SIG-M5 (cell line): ENCODE data around the gene DHRS4.

Source experiments
- DNase-seq: peaks from one replicate; lab custom pipeline; 2025; lab: John Stamatoyannopoulos, UW

The DHRS4 gene

DNA sequence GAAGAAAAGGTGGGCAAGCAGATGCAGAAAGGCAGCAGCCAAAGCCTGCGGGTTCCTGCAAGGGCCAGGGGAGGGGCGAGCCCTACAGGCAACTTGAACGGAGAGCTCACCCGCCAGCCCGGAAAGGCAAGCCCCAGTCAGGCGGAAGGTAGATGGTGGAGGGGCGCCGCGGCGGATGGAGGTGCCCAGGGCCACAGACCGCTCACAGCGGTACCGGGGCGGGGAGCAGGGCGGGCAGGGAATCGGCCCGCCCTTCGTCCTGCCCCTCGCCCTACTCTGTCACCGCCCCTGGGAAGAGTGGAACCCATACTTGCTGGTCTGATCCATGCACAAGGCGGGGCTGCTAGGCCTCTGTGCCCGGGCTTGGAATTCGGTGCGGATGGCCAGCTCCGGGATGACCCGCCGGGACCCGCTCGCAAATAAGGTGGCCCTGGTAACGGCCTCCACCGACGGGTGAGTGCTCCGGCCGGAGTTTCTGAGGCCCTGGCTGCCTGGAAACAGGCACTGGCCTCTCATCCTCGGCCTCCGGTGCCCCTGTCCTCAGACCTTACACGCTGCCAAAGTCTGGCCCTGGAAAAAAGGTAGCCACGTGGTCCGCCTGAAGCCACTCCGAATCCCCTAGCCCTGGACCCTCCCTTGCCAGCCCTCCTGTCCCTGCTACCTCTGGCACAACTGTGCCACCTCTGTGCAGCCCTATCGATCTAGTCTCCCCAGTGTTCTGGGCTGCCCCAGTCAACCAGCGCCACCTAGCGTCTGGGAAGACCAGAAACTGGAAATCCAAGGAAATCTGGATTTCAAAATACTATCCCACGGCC, at the start of gene DHRS4:
Gene DHRS4, plus strand, starts transcription at position 307 of the 815 bp plus-strand sequence. Its CDS starts 19 bp downstream, at position 326.
- DNase-seq, result peak; percentile 5

- no peak for DNase-seq
Measured at GRCh38 chr14:23910101-23910875, 43.3 kb upstream of the DHRS4 start.

DNA sequence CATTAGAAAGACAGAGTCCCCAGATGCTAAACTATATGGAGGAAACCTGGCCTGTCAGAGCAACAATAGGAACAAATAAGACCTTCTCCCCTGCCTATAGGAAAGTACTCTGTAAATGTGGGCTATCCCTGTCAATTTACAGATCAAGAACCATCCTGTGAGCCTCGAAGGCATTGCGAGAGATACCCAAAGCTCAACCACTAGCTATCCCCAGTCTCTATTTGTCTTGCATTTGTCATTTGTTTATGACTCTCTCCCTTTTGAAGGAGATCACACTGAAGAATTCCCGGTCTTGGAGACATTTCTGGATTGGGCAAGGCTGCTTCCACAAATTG, 42.7 kb upstream of the DHRS4 start:
- DNase-seq, result no peak

DNA sequence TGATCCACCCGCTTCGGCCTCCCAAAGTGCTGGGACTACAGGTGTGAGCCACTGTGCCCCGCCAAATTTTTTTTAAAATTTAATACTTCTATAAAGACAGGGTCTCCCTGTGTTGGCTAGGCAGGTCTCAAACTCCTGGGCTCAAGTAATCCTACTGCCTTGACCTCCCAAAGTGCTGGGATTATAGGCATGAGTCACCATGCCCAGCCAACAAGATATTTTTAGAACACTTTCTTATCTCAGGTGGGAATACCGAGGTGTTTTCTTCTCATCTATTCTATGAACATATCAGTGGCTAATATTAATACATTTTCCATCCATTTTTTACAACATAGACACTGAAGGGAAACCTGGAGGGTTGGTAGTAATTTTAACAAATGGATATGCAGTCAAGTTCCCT, 38.0 kb upstream of the DHRS4 start:
- no peak for DNase-seq

- DNase-seq, result no peak
Measured at GRCh38 chr14:23916004-23916403, 37.6 kb upstream of the DHRS4 start.

DNA sequence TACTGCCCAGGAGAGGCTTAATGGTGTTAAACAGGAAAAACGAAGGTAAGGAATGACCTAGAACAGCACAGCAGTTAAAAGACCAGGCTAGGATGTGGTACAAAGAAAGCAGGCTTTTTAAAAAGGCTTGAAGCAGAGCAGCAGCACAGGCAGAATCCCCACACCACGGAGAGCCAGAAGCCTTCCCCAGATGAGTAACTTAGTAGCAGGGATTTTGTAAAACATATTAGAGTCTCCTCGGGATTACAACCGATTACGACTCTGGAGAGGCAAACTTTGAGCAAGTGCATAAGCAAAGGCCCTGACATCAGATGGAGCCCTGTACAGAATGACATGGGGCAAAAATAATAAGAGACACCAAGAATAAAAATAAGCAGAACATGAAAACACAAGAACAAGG, 37.1 kb upstream of the DHRS4 start:
- DNase-seq, result no peak

DNA sequence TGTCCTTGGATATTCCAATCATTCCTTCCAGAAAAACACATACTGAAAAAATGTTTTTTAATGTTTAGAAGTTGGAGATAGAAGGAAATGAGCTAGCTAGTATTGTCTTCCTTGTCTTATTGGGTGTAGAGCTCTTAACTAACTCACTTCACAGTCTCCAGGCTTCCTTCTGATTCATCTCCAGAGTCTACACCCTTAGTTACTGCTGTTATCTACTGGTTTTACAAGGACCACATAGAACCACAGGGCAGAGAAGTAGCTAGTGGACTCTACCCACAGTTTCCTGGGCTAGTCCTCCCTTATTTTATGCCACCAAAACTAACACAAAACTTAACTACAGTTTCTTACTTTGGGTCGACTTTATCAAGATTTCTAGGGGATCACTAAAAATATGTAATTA, 31.0 kb upstream of the DHRS4 start:
- no peak for DNase-seq

- DNase-seq, result no peak
Measured at GRCh38 chr14:23925523-23926075, 28.0 kb upstream of the DHRS4 start.

- no peak for DNase-seq
Measured at GRCh38 chr14:23926543-23926942, 27.0 kb upstream of the DHRS4 start.

DNA sequence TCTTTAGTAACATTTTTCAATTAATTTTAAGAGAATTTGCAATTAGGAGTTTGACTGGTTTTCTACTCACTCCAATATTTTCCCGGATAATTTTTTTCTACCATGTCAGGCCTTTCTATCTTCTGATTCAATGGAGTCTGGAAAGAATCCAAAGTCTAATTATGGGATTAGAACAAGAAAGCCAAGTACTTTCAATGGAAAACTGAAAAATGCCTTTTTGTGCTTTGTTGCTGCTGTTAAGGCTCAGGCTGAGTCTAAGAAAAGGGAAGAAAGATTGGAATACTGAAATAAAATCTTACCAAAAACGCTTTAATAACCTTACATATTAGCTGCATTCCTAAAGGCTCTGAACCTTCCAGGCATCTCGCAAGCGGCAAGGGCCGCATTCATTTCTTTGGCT, 24.4 kb upstream of the DHRS4 start:
- no peak for DNase-seq

- peak; percentile 9 for DNase-seq
Measured at GRCh38 chr14:23929822-23930294, 23.7 kb upstream of the DHRS4 start.

DNA sequence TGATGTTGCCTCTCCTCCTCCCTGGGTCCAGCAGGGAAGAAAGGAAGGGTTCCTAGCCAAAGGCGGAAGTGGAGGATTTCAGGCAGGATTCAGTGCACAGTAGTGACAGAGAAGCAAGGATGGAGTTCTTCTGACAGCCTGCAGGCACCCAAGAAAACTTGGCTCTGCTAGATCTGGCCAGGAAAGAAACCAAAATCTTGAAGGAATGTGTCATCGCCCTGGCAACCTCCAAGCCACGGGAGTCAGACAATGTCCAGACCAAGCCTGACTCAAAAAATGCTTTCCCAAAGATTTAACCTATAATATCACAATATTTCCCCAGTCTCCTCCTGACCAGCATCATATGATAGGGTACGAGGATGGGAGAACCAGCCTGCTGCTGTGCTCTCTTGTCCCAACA, 22.8 kb upstream of the DHRS4 start:
- no peak for DNase-seq

DNA sequence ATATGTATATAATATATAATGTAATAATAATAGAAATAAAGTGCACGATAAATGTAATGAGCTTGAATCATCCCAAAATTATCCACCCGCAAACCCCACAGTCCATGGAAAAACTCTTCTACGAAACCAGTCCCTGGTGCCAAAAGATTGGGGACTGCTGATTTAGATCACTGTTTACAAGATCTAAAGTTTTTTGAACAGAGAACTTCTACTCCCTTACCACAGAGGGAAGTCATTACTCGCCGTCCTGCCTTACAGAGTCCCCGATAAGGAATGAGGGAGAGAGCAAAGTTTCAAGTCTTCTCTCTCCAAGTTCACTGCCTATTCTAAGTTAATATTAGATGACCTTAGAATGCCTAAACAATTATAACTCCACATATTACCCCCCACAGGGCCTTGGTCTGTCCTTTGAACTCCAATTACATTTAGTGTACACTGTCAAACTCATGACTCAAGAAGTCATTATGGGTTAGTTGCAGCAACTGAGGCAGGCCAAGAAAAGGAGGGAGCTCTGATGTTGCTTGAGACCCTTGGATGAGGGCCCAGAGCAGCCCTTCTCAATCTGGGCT, 21.8 kb upstream of the DHRS4 start:
- no peak for DNase-seq

- no peak for DNase-seq
Measured at GRCh38 chr14:23932639-23933038, 20.9 kb upstream of the DHRS4 start.

DNA sequence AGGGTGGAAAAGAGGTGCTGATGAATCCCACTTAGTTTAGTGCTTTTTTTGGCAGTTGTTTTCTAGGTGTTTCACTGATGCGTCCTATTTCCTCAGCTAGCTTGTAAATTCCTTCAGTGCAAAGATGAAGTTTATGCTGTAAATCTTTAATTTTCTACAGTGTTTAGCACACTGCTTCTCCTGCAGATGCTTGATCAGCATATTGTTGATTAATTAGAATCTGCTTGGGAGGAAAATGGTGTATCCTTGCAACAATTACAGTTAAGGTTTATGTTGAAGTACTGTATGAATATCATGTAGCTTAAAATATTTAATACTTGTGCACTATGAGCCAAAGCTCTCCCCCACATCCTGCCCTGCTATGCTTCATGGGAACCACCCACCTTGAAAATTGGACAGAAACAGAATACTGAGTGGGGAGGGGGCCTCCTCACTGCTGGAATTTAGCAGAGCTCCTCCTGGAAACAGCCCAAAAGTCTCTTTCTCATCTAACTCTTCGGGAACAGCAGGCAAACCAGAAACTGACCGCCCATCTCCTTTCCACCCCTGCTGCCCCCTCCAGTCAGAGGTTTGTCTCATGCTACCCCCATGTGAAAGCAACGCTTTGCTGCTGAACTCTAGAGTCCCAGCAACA, 20.3 kb upstream of the DHRS4 start:
- DNase-seq, result no peak

DNA sequence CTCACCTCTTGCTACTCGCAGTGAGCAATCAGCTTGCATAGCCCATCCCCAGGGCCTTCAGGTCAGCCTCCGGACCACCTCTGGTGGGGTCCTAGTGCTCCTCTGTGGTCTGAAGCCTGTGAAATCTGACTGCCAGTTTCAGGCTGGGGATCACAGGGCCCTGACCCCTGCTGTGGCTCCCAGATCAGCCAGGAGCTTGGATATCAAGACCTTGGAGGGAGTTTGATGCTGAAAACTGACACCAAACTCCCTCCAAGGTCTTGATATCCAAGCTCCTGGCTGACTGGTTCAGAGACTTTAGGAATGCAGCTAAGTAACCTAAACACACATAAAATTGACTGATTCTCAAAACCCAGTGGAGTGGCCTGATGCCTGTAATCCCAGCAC, 19.8 kb upstream of the DHRS4 start:
- DNase-seq, result no peak

DNA sequence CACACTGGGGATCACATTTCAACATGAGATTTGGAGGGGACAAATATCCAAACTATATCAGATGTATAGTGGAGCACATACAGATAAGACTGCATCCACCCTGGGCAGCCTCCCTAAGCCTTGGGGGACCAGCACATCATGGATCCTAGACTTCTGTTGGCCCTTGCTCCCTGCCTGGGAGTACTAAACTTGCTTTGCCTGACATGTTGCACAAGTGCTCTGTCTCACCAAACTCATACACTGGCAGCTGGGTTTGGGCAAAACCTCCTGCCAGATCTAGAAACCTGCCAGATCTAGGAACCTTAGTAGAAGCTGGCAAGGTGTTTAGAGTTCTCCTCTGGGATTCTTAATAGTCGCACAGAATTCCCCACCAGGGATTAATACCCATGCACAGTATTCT, 18.4 kb upstream of the DHRS4 start:
- DNase-seq, result no peak

- no peak for DNase-seq
Measured at GRCh38 chr14:23936084-23936829, 17.3 kb upstream of the DHRS4 start.

- no peak for DNase-seq
Measured at GRCh38 chr14:23937203-23937602, 16.4 kb upstream of the DHRS4 start.

DNA sequence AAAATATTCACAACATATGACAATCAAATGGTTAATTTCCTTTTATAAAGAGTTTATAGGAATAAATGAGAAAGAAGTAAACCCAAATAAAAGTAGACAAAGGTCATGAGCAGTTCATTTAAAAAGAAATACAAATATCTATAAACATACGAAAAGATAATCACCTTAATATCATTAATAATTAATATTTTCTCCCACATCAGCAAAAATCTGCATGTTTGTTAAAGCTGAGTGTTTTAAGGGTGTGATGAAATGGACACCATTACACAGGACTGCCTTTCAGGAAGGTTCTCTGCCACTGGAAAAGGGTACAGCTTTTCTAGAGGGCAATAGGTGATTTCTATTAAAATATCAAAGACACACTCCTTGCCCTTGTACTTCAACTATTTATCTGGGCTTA, 14.7 kb upstream of the DHRS4 start:
- DNase-seq, result no peak

DNA sequence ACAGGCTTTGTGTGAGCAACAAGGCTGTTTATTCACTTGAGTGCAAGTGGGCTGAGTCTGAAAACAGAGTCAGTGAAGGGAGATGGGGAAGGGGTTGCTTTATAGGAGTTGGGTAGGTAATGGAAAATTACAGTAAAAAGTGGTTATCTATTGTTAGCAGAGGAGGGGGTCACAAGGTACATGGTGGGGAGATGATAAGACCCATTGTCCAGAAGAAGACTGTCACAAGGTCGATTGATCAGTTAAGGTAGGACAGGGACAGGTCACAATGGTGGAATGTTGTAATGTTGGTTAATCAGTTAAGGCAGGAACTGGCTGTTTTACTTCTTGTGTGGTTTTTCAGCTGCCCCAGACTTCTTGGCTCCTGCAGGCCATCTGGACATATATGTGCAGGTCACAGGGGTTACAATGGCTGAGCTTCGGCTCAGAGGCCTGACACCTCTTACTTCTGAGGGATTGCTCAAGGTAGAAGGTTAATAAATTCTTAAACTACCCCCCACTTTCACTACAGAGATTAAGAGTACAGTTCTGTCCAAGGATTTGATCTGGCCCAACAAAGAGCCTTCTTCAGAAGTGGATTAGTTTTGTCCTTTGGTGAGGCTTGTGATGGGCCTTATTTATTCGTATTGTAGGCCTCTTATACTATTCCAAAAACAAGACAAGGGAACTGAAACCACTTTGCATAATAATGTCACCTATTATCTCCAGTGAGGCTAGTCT, 13.8 kb upstream of the DHRS4 start:
- no peak for DNase-seq
